AG20443 (cell line): ENCODE results near the gene RNF220.

Source experiments
- DNase-seq: peaks from one replicate; pipeline ENCODE4 v3.0.0; 2012; ENCODE audit warnings: low spot score, mixed read lengths

The RNF220 gene

GRCh38 chr1:44405031-44405797 lies at the start of gene RNF220:
RNF220 (plus strand) TSS chr1:44405255.
- peak; percentile 64 for DNase-seq

GRCh38 chr1:44355582-44356305 lies 49.3 kb upstream of the RNF220 start:
- no peak for DNase-seq

- no peak for DNase-seq
These were observed 47.3 kb upstream of the RNF220 start for GRCh38 chr1:44357710-44358109.

GRCh38 chr1:44359234-44359935 lies 45.7 kb upstream of the RNF220 start:
- peak; percentile 14 for DNase-seq

GRCh38 chr1:44361478-44361877 lies 43.6 kb upstream of the RNF220 start:
- peak; percentile 20 for DNase-seq

GRCh38 chr1:44366371-44366975 lies 38.6 kb upstream of the RNF220 start:
- DNase-seq, result no peak

- no peak for DNase-seq
These were observed 37.1 kb upstream of the RNF220 start for GRCh38 chr1:44367944-44368343.

- no peak for DNase-seq
These were observed 36.4 kb upstream of the RNF220 start for GRCh38 chr1:44368471-44369151.

- no peak for DNase-seq
These were observed 33.8 kb upstream of the RNF220 start for GRCh38 chr1:44371206-44371605.

GRCh38 chr1:44375547-44375946 lies 29.5 kb upstream of the RNF220 start:
- DNase-seq, result no peak

- DNase-seq, result peak; percentile 78
These were observed 26.9 kb upstream of the RNF220 start for GRCh38 chr1:44377925-44378784.

- no peak for DNase-seq
These were observed 24.3 kb upstream of the RNF220 start for GRCh38 chr1:44380666-44381177.

- DNase-seq, result no peak
These were observed 16.5 kb upstream of the RNF220 start for GRCh38 chr1:44388551-44388950.

- DNase-seq, result no peak
These were observed 15.6 kb upstream of the RNF220 start for GRCh38 chr1:44389437-44389836.

- DNase-seq, result peak; percentile 86
These were observed 14.8 kb upstream of the RNF220 start for GRCh38 chr1:44390277-44390676.

GRCh38 chr1:44401256-44402228 lies 3.5 kb upstream of the RNF220 start:
- no peak for DNase-seq

- DNase-seq, result no peak
These were observed 1.0 kb downstream of the RNF220 start for GRCh38 chr1:44405798-44406736.

- peak; percentile 35 for DNase-seq
These were observed 1.8 kb downstream of the RNF220 start for GRCh38 chr1:44406737-44407429.
